Measurements from ENCODE around the gene A2M. TPM values are rescaled to one million over a fixed set of nuclear protein-coding genes. Genes with fewer than 3 reads are reported as not detected.

A2M gene
- total and polyA plus RNA-seq, 2 donors (not counting 1 experiment from before 2014, with no cell fraction given): 0.04 TPM; not detected in 1

DNA sequence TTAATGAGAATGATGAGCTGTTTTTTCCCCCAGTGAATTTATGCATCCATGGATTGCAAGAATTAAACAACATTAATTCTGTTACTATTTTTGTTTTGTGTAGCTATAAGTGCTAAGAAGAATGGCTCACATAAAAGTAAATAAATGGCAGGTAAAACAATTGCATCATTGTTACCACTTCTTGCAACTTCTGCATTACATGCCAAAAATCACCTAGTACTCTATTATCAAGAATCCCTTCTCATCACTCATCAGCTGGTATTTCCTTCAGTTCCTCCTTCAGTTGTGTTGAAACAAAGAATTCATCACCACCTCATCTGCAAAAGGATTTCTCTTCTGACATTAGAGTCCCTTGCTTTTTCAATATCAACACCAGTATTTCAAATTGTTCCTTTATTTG lies 773 bp downstream of the A2M start:
- ATAC-seq (ENCODE audit: low read depth): no peak

GRCh38 chr12:9113987-9114309 lies 1.8 kb downstream of the A2M start:
- CTCF ChIA-PET: no interaction called here
- Histone ChIP-seq H3K4me1 (ENCODE audit: control insufficient read depth in 2 of 2, insufficient read depth in 2 of 2, low read length in 2 of 2) (peaks cover 6 to 17% of the 10 kb centered on the region in 2 donors), H4K20me1 (ENCODE audit: control insufficient read depth, insufficient read depth, low read length, poor library complexity, severe bottlenecking) (no peaks in the 10 kb centered on the region), H3K36me3 (replicated peaks in 1 of 2; ENCODE audit: control extremely low read depth in 1 of 2, control insufficient read depth in 1 of 2, extremely low read depth in 1 of 2, insufficient read depth in 2 of 2, low read length in 1 of 2) (no peaks in the 10 kb centered on the region), H3K4me2 (replicated peaks; ENCODE audit: low read depth, low read length, poor library complexity, severe bottlenecking) (no peak overlapping the region), H3K9ac (ENCODE audit: low read length) (no peak overlapping the region), H3K4me3 (ENCODE audit: control extremely low read depth in 1 of 5, extremely low read depth in 1 of 5, insufficient read depth in 1 of 5, low read depth in 2 of 5, low read length in 4 of 5) (no peak overlapping the region), H3K9me3 (ENCODE audit: control extremely low read depth in 1 of 3, control insufficient read depth in 2 of 3, insufficient read depth in 1 of 3, low read length in 2 of 3) (no peaks in the 10 kb centered on the region), H2AFZ (ENCODE audit: insufficient read depth, low read depth, low read length, poor library complexity, severe bottlenecking) (no peak overlapping the region), H3K27ac (ENCODE audit: low read length in 2 of 2) (no peak overlapping the region), H3K27me3 (replicated peaks in 1 of 4; ENCODE audit: control extremely low read depth in 1 of 4, control insufficient read depth in 3 of 4, insufficient read depth in 4 of 4, low read length in 3 of 4) (no peaks in the 10 kb centered on the region), H3K79me2 (ENCODE audit: control insufficient read depth, insufficient read depth, low read length) (no peaks in the 10 kb centered on the region)
- TF ChIP-seq, protein P1, sequence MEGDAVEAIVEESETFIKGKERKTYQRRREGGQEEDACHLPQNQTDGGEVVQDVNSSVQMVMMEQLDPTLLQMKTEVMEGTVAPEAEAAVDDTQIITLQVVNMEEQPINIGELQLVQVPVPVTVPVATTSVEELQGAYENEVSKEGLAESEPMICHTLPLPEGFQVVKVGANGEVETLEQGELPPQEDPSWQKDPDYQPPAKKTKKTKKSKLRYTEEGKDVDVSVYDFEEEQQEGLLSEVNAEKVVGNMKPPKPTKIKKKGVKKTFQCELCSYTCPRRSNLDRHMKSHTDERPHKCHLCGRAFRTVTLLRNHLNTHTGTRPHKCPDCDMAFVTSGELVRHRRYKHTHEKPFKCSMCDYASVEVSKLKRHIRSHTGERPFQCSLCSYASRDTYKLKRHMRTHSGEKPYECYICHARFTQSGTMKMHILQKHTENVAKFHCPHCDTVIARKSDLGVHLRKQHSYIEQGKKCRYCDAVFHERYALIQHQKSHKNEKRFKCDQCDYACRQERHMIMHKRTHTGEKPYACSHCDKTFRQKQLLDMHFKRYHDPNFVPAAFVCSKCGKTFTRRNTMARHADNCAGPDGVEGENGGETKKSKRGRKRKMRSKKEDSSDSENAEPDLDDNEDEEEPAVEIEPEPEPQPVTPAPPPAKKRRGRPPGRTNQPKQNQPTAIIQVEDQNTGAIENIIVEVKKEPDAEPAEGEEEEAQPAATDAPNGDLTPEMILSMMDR (IDR thresholded peaks at IDR 0.05): no peak
- no peak for TF ChIP-seq EZH2 (IDR thresholded peaks at IDR 0.05; ENCODE audit: borderline replicate concordance, insufficient read depth, low read depth, low read length, poor library complexity, severe bottlenecking)
- Mint-ChIP-seq H3K4me1 (peaks cover 21% of the 10 kb centered on the region), H3K27me3 (peaks cover 23% of the 10 kb centered on the region), H3K27ac (no peak overlapping the region), H3K4me3 (no peak overlapping the region), H3K9me3 (ENCODE audit: insufficient read depth) (no peaks in the 10 kb centered on the region)
- POLR2A ChIA-PET: no interaction called here
- ATAC-seq (ENCODE audit: low read depth) (no peak), DNase-seq (no peak)
- no CpG with 5 or more reads among the region's 1 CpG for WGBS (ENCODE audit: insufficient coverage)
- intact Hi-C loops (cut with micrococcal nuclease): no loop called here

More for the DNA sequence above, 773 bp downstream of the A2M start:
- H4K20me1 ChIP-seq (ENCODE audit: control insufficient read depth, insufficient read depth, low read length, poor library complexity, severe bottlenecking): no peaks in the 10 kb centered on the region
- Mint-ChIP-seq H3K27ac (no peak overlapping the region), H3K4me3 (no peak overlapping the region), H3K4me1 (peaks cover 21% of the 10 kb centered on the region), H3K9me3 (ENCODE audit: insufficient read depth) (no peaks in the 10 kb centered on the region), H3K27me3 (peaks cover 26% of the 10 kb centered on the region)
- H3K4me3 ChIP-seq (ENCODE audit: control extremely low read depth in 1 of 5, extremely low read depth in 1 of 5, insufficient read depth in 1 of 5, low read depth in 2 of 5, low read length in 4 of 5): no peak overlapping the region
- H3K4me2 ChIP-seq (replicated peaks; ENCODE audit: low read depth, low read length, poor library complexity, severe bottlenecking): no peak overlapping the region
- no peak for TF ChIP-seq EZH2 (IDR thresholded peaks at IDR 0.05; ENCODE audit: borderline replicate concordance, insufficient read depth, low read depth, low read length, poor library complexity, severe bottlenecking)
- TF ChIP-seq, protein P1 (IDR thresholded peaks at IDR 0.05): no peak
- intact Hi-C loops (cut with micrococcal nuclease): no loop called here
- CTCF ChIA-PET: no interaction called here
- DNase-seq: no peak
- no peaks in the 10 kb centered on the region for H3K36me3 ChIP-seq (replicated peaks in 1 of 2; ENCODE audit: control extremely low read depth in 1 of 2, control insufficient read depth in 1 of 2, extremely low read depth in 1 of 2, insufficient read depth in 2 of 2, low read length in 1 of 2)
- no peaks in the 10 kb centered on the region for H3K79me2 ChIP-seq (ENCODE audit: control insufficient read depth, insufficient read depth, low read length)
- POLR2A ChIA-PET: no interaction called here
- H3K27ac ChIP-seq (ENCODE audit: low read length in 2 of 2): no peak overlapping the region
- H3K9me3 ChIP-seq (ENCODE audit: control extremely low read depth in 1 of 3, control insufficient read depth in 2 of 3, insufficient read depth in 1 of 3, low read length in 2 of 3): no peaks in the 10 kb centered on the region
- no peak overlapping the region for H2AFZ ChIP-seq (ENCODE audit: insufficient read depth, low read depth, low read length, poor library complexity, severe bottlenecking)
- H3K9ac ChIP-seq (ENCODE audit: low read length): no peak overlapping the region
- no peaks in the 10 kb centered on the region for H3K27me3 ChIP-seq (replicated peaks in 1 of 4; ENCODE audit: control extremely low read depth in 1 of 4, control insufficient read depth in 3 of 4, insufficient read depth in 4 of 4, low read length in 3 of 4)
- peaks cover 6 to 17% of the 10 kb centered on the region in 2 donors for H3K4me1 ChIP-seq (ENCODE audit: control insufficient read depth in 2 of 2, insufficient read depth in 2 of 2, low read length in 2 of 2)
